ENCODE measurements around the gene SUPT3H. TPM values are rescaled to one million over a fixed set of nuclear protein-coding genes. Genes with fewer than 3 reads are reported as not detected.

SUPT3H gene
- total RNA-seq, 2 donors from 2014 or later, result 5.3 to 6.6 TPM

- H3K27ac ChIP-seq, result no peak within 1 kb of the TSS
- DNase-seq (ENCODE audit: low spot score) (no peak), ATAC-seq (ENCODE audit: insufficient number of reproducible peaks, low FRiP score, low read depth) (peak; percentile 55)
- H3K4me3 ChIP-seq, result peak within 1 kb of the TSS; percentile 41
- H3K4me1 ChIP-seq (ENCODE audit: control insufficient read depth in 1 of 2, low read depth in 2 of 2), result peaks cover 6 to 7% of the 10 kb centered on the region in 2 donors
- TF ChIP-seq, protein P1, sequence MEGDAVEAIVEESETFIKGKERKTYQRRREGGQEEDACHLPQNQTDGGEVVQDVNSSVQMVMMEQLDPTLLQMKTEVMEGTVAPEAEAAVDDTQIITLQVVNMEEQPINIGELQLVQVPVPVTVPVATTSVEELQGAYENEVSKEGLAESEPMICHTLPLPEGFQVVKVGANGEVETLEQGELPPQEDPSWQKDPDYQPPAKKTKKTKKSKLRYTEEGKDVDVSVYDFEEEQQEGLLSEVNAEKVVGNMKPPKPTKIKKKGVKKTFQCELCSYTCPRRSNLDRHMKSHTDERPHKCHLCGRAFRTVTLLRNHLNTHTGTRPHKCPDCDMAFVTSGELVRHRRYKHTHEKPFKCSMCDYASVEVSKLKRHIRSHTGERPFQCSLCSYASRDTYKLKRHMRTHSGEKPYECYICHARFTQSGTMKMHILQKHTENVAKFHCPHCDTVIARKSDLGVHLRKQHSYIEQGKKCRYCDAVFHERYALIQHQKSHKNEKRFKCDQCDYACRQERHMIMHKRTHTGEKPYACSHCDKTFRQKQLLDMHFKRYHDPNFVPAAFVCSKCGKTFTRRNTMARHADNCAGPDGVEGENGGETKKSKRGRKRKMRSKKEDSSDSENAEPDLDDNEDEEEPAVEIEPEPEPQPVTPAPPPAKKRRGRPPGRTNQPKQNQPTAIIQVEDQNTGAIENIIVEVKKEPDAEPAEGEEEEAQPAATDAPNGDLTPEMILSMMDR (IDR thresholded peaks at IDR 0.05), result no peak
- H3K36me3 ChIP-seq, result no peaks in the 10 kb centered on the region
- H3K27me3 ChIP-seq (replicated peaks; ENCODE audit: insufficient read depth), result no peaks in the 10 kb centered on the region
- no peaks in the 10 kb centered on the region for H3K9me3 ChIP-seq
Measured at GRCh38 chr6:45327956-45328522, 49.7 kb downstream of the SUPT3H start, which contains the start of gene RUNX2. RUNX2 (plus strand) TSS chr6:45328330; CDS start chr6:45328727, 397 bp downstream.

GRCh38 chr6:45326698-45327417, 50.9 kb downstream of the SUPT3H start:
- H3K9me3 ChIP-seq, result no peaks in the 10 kb centered on the region
- no peaks in the 10 kb centered on the region for H3K36me3 ChIP-seq
- ATAC-seq (ENCODE audit: insufficient number of reproducible peaks, low FRiP score, low read depth) (no peak), DNase-seq (ENCODE audit: low spot score) (no peak)
- TF ChIP-seq, protein P1 (IDR thresholded peaks at IDR 0.05), result no peak
- no peak overlapping the region for H3K4me3 ChIP-seq
- peaks cover 6 to 7% of the 10 kb centered on the region in 2 donors for H3K4me1 ChIP-seq (ENCODE audit: control insufficient read depth in 1 of 2, low read depth in 2 of 2)
- no peak overlapping the region for H3K27ac ChIP-seq
- H3K27me3 ChIP-seq (replicated peaks; ENCODE audit: insufficient read depth), result no peaks in the 10 kb centered on the region

- no peak overlapping the region for H3K4me3 ChIP-seq
- peaks cover 6 to 7% of the 10 kb centered on the region in 2 donors for H3K4me1 ChIP-seq (ENCODE audit: control insufficient read depth in 1 of 2, low read depth in 2 of 2)
- H3K9me3 ChIP-seq, result no peaks in the 10 kb centered on the region
- DNase-seq (ENCODE audit: low spot score) (no peak), ATAC-seq (ENCODE audit: insufficient number of reproducible peaks, low FRiP score, low read depth) (no peak)
- TF ChIP-seq, protein P1 (IDR thresholded peaks at IDR 0.05), result no peak
- H3K36me3 ChIP-seq, result no peaks in the 10 kb centered on the region
- no peaks in the 10 kb centered on the region for H3K27me3 ChIP-seq (replicated peaks; ENCODE audit: insufficient read depth)
- H3K27ac ChIP-seq, result no peak overlapping the region
Measured at GRCh38 chr6:45323656-45324224, 54.0 kb downstream of the SUPT3H start.

GRCh38 chr6:45320349-45320748, 57.4 kb downstream of the SUPT3H start:
- Histone ChIP-seq H3K27me3 (replicated peaks; ENCODE audit: insufficient read depth) (no peaks in the 10 kb centered on the region), H3K27ac (no peak overlapping the region), H3K4me1 (ENCODE audit: control insufficient read depth in 1 of 2, low read depth in 2 of 2) (no peaks in the 10 kb centered on the region), H3K36me3 (no peaks in the 10 kb centered on the region), H3K9me3 (no peaks in the 10 kb centered on the region), H3K4me3 (no peak overlapping the region)
- TF ChIP-seq, protein P1 (IDR thresholded peaks at IDR 0.05), result no peak
- DNase-seq (ENCODE audit: low spot score) (no peak), ATAC-seq (ENCODE audit: insufficient number of reproducible peaks, low FRiP score, low read depth) (no peak)

DNA sequence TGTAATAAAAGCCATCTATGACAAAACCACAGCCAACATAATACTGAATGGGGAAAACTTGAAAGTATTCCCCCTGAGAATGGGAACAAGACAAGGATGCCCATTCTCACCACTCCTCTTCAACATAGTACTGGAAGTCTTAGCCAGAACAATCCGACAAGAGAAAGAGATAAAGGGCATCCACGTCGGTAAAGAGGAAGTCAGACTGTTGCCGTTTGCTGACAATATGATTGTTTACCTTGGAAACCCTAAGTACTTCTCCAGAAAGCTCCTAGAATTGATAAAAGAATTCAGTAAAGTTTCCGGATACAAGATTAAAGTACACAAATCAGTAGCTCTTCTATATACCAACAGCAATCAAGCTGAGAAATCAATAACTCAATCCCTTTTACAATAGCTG, 63.6 kb downstream of the SUPT3H start:
- H3K9me3 ChIP-seq, result no peaks in the 10 kb centered on the region
- no peak overlapping the region for H3K4me3 ChIP-seq
- DNase-seq (ENCODE audit: low spot score) (no peak), ATAC-seq (ENCODE audit: insufficient number of reproducible peaks, low FRiP score, low read depth) (no peak)
- no peaks in the 10 kb centered on the region for H3K27me3 ChIP-seq (replicated peaks; ENCODE audit: insufficient read depth)
- no peak overlapping the region for H3K27ac ChIP-seq
- H3K36me3 ChIP-seq, result no peaks in the 10 kb centered on the region
- TF ChIP-seq, protein P1 (IDR thresholded peaks at IDR 0.05), result no peak
- no peaks in the 10 kb centered on the region for H3K4me1 ChIP-seq (ENCODE audit: control insufficient read depth in 1 of 2, low read depth in 2 of 2)
